Measurements from ENCODE around the gene TFAP2A. TPM values are rescaled to one million over a fixed set of nuclear protein-coding genes. Genes with fewer than 3 reads are reported as not detected.

The TFAP2A gene
- total RNA-seq, 2 experiments from 2014 or later: not detected

DNA sequence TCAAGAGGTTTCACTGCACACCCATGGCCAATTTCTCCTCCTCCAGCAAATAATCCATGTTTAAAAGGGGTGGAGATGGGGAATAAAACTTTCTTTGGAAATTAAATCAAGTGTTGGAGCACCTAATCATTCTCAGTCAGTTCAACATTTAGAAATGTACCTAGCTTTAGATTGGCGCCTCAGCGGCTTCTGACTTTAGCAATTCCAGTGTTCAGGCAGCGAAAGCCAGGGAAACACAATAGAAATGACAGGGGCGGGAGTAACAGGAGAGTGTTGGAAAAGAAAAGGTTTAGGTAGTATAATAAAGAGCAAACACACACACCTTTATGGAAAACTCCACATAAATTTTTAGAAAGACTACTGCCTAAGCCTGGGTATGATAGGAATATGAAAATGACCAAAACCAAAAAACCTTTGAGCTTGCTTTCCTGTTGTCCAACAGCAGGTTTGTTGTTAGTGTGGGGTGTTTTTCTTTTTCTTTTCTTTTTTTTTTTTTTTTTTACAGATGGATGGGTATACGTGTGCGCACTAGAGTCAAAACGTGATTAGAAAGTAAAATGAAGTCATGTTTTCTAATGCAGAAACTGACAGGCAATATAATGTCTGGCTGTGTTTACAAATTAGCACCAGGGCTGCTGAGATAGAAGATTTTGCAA, 7.7 kb downstream of the TFAP2A start:
- peaks cover 30% of the 10 kb centered on the region for H3K36me3 Mint-ChIP-seq (ENCODE audit: low read depth)
- CTCF ChIA-PET: interaction anchor here (0.6 to 1.0 kb wide), 2 partner anchors 11 to 323 kb away, joined by 3 read pairs; no protein-coding TSS in a partner anchor
- no peak overlapping the region for H3K4me3 Mint-ChIP-seq
- H3K27me3 Mint-ChIP-seq: peaks cover 81% of the 10 kb centered on the region
- POLR2A ChIA-PET: no interaction called here
- H3K9me3 Mint-ChIP-seq: peaks cover 18% of the 10 kb centered on the region
- H3K27ac Mint-ChIP-seq: no peak overlapping the region
- H3K4me1 Mint-ChIP-seq: peaks cover 28% of the 10 kb centered on the region
- no peak for DNase-seq

GRCh38 chr6:10406556-10406955, 8.3 kb downstream of the TFAP2A start:
- H3K9me3 Mint-ChIP-seq: peaks cover 24% of the 10 kb centered on the region
- POLR2A ChIA-PET: no interaction called here
- peaks cover 24% of the 10 kb centered on the region for H3K36me3 Mint-ChIP-seq (ENCODE audit: low read depth)

DNA sequence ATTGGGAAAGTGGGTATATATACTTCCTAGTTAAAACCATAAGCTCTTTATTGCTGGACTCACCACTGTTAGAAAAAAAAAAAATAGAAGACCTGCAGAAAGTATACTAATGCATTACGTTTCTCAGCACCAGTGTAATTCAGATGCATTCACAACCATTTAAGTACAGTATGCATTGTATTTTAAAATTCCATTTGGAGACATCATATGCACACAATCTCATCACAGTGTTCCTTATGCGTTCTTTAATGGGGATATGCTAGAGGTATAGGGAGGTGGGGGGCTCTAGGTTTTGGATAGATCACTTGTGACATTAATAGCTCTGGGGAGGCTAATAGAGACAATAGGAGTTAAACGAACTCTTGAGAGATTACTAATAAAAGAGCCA, 9.4 kb downstream of the TFAP2A start:
- H3K27me3 Mint-ChIP-seq: peaks cover 80% of the 10 kb centered on the region
- no peak for DNase-seq
- H3K9me3 Mint-ChIP-seq: peaks cover 26% of the 10 kb centered on the region
- POLR2A ChIA-PET: no interaction called here
- H3K36me3 Mint-ChIP-seq (ENCODE audit: low read depth): peaks cover 16% of the 10 kb centered on the region
- peaks cover 19% of the 10 kb centered on the region for H3K4me1 Mint-ChIP-seq
- CTCF ChIA-PET: interaction anchor here (1.0 kb wide), 1 partner anchor 10 kb away, joined by 8 read pairs; the partner anchor contains the start of gene TFAP2A
- H3K4me3 Mint-ChIP-seq: peak overlapping the region; percentile 73
- H3K27ac Mint-ChIP-seq: peak overlapping the region; percentile 50

More at GRCh38 chr6:10406556-10406955, 8.3 kb downstream of the TFAP2A start:
- H3K27ac Mint-ChIP-seq: no peak overlapping the region
- CTCF ChIA-PET: interaction anchor here (1.0 kb wide), 1 partner anchor 11 kb away, joined by 3 read pairs; no protein-coding TSS in a partner anchor
- H3K4me1 Mint-ChIP-seq: peaks cover 22% of the 10 kb centered on the region
- peaks cover 81% of the 10 kb centered on the region for H3K27me3 Mint-ChIP-seq
- no peak for DNase-seq
- no peak overlapping the region for H3K4me3 Mint-ChIP-seq

DNA sequence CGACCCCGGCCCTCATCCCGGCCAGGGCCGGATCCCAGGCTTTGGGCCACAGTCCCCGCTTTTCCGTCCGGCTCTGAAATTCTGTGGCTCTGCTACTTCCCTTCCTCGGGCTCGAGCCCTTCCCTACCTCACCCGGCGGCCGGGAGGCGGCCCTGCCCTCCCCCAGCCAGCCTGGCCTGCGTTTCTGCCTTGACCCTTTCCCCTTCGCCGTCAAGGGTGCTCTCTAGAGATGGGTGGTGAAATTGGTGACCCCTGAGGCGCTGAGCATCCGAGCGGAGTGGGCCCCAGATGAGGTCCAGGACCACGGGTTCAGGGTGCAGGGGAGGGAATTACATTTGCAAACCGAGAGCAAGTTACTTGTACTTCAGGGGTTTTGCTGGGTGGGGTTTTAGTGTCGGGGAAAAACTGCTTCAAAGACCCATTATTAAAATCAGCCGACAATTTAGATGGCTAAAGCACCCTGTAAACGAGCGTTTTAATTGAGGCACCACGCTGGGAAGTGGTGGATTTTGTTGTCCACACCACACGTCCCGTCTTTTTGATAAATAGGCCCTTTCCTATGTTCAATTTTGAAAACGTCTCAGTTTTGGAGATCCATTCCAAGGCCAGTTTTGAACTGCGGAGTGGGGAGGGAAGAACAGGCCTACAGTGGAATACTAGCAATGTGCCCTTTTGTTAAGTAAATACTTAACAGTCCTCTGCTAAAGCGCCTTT, 9.9 kb downstream of the TFAP2A start:
- Mint-ChIP-seq H3K4me1 (peaks cover 17% of the 10 kb centered on the region), H3K4me3 (peak overlapping the region; percentile 73), H3K9me3 (peaks cover 26% of the 10 kb centered on the region), H3K27ac (peak overlapping the region; percentile 90), H3K27me3 (peaks cover 79% of the 10 kb centered on the region), H3K36me3 (ENCODE audit: low read depth) (peaks cover 13% of the 10 kb centered on the region)
- ChIA-PET CTCF (interaction anchor here (1.0 kb wide), 1 partner anchor 10 kb away, joined by 8 read pairs; the partner anchor contains the start of gene TFAP2A), POLR2A (no interaction called here)
- DNase-seq: no peak

DNA sequence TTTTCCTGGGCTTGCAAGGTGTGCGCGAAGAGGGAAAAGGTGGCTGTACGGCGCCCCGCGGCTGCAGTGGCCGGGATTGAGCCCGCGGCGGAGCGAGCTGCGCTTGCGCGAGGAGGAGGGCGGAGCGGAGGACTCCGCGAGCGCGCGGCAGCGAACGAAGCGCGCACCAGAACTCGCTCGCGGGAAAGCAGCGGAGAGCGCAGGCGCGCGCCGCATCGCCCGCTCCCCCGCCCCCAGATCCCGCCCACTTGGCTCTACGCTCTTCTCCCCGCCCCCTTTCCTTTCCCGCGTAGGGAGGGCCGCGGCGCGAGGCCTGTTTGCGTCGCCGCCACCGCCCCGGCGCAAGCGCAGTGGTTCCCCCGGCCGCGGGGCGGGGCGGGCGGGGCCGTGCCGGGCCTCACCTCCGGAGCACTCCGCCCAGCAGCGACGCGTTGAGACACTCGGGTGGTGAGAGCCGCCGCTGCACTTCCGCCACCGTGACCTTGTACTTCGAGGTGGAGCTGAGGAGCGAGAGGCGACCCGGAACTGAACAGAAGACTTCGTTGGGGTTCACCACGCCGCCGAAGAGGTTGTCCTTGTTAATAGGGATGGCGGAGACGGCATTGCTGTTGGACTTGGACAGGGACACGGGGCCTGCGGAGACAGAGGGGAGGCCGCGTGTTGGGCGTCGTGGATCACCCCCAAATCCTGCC, 10.6 kb downstream of the TFAP2A start:
- Mint-ChIP-seq H3K27ac (peak overlapping the region; percentile 90), H3K36me3 (ENCODE audit: low read depth) (peaks cover 11% of the 10 kb centered on the region), H3K4me3 (peak overlapping the region; percentile 76), H3K4me1 (peaks cover 17% of the 10 kb centered on the region), H3K27me3 (peaks cover 77% of the 10 kb centered on the region), H3K9me3 (peaks cover 23% of the 10 kb centered on the region)
- peak; percentile 90 for DNase-seq
- CTCF ChIA-PET: interaction anchor here (0.6 kb wide), 1 partner anchor 10 kb away, joined by 3 read pairs; the partner anchor contains the start of gene TFAP2A
- POLR2A ChIA-PET: no interaction called here

DNA sequence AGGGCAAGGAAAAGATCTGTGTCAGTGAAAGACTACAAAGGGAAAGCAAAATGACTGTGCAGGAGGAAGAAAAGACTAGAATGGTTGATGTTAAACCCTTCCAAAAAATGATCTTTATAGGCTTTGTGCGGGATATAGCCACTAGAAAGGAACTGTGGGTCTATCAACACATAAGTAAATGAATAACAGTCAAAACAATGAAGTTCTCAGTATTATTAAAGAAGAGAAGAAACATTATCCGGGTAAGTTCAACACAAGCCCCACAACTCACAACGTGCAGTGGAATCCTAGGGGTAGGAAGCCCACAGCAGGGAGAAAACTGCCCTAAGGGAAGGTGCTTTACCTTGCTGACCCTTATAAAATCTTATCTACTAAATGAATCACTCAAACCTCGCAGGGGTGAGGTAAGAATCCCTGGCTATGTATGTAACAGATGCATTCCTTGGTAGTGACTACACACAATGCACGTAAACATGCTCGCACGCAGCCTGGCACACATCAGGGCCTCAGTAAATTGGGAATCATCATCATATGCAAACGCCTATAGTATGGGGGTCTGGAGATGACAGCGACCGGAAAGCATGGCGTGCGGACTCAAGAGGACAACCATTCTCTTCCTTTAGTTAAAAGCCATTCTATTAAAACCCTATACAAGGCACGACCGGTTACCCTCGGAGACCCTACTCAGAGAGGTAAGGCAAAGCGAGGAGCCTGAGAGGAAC, 11.3 kb downstream of the TFAP2A start:
- H3K27ac Mint-ChIP-seq: peak overlapping the region; percentile 86
- no peak for DNase-seq
- ChIA-PET POLR2A (no interaction called here), CTCF (no interaction called here)
- peaks cover 17% of the 10 kb centered on the region for H3K4me1 Mint-ChIP-seq
- H3K27me3 Mint-ChIP-seq: peaks cover 77% of the 10 kb centered on the region
- H3K4me3 Mint-ChIP-seq: peak overlapping the region; percentile 76
- H3K9me3 Mint-ChIP-seq: peaks cover 23% of the 10 kb centered on the region
- H3K36me3 Mint-ChIP-seq (ENCODE audit: low read depth): peaks cover 11% of the 10 kb centered on the region

GRCh38 chr6:10402648-10403311, 12.1 kb downstream of the TFAP2A start:
- peak overlapping the region; percentile 76 for H3K4me3 Mint-ChIP-seq
- peaks cover 12% of the 10 kb centered on the region for H3K36me3 Mint-ChIP-seq (ENCODE audit: low read depth)
- peaks cover 22% of the 10 kb centered on the region for H3K9me3 Mint-ChIP-seq
- CTCF ChIA-PET: interaction anchor here (1.2 kb wide), 1 partner anchor 27 kb away, joined by 3 read pairs; no protein-coding TSS in a partner anchor
- peaks cover 17% of the 10 kb centered on the region for H3K4me1 Mint-ChIP-seq
- POLR2A ChIA-PET: no interaction called here
- DNase-seq: no peak
- H3K27me3 Mint-ChIP-seq: peaks cover 78% of the 10 kb centered on the region
- H3K27ac Mint-ChIP-seq: no peak overlapping the region

GRCh38 chr6:10401632-10402223, 13.1 kb downstream of the TFAP2A start:
- peaks cover 12% of the 10 kb centered on the region for H3K36me3 Mint-ChIP-seq (ENCODE audit: low read depth)
- no peak overlapping the region for H3K27ac Mint-ChIP-seq
- peaks cover 77% of the 10 kb centered on the region for H3K27me3 Mint-ChIP-seq
- ChIA-PET CTCF (interaction anchor here (1.2 to 1.5 kb wide), 2 partner anchors 24 to 28 kb away, joined by 3 read pairs; no protein-coding TSS in a partner anchor), POLR2A (no interaction called here)
- H3K9me3 Mint-ChIP-seq: peaks cover 19% of the 10 kb centered on the region
- no peak for DNase-seq
- H3K4me1 Mint-ChIP-seq: peaks cover 17% of the 10 kb centered on the region
- no peak overlapping the region for H3K4me3 Mint-ChIP-seq

GRCh38 chr6:10401004-10401536, 13.8 kb downstream of the TFAP2A start:
- POLR2A ChIA-PET: no interaction called here
- CTCF ChIA-PET: interaction anchor here (1.5 kb wide), 1 partner anchor 24 kb away, joined by 3 read pairs; no protein-coding TSS in a partner anchor

GRCh38 chr6:10400330-10400729, 14.5 kb downstream of the TFAP2A start:
- ChIA-PET POLR2A (no interaction called here), CTCF (interaction anchor here (1.1 to 1.5 kb wide), 2 partner anchors 17 to 23 kb away, joined by 3 read pairs; no protein-coding TSS in a partner anchor)
- no peak for DNase-seq
- Mint-ChIP-seq H3K4me1 (peaks cover 17% of the 10 kb centered on the region), H3K27me3 (peaks cover 76% of the 10 kb centered on the region), H3K36me3 (ENCODE audit: low read depth) (peaks cover 9% of the 10 kb centered on the region), H3K4me3 (no peak overlapping the region), H3K27ac (no peak overlapping the region), H3K9me3 (peaks cover 14% of the 10 kb centered on the region)

More at GRCh38 chr6:10401004-10401536, 13.8 kb downstream of the TFAP2A start:
- Mint-ChIP-seq H3K36me3 (ENCODE audit: low read depth) (peaks cover 12% of the 10 kb centered on the region), H3K27me3 (peaks cover 76% of the 10 kb centered on the region), H3K9me3 (peaks cover 19% of the 10 kb centered on the region), H3K27ac (no peak overlapping the region), H3K4me3 (no peak overlapping the region), H3K4me1 (peaks cover 17% of the 10 kb centered on the region)
- no peak for DNase-seq

DNA sequence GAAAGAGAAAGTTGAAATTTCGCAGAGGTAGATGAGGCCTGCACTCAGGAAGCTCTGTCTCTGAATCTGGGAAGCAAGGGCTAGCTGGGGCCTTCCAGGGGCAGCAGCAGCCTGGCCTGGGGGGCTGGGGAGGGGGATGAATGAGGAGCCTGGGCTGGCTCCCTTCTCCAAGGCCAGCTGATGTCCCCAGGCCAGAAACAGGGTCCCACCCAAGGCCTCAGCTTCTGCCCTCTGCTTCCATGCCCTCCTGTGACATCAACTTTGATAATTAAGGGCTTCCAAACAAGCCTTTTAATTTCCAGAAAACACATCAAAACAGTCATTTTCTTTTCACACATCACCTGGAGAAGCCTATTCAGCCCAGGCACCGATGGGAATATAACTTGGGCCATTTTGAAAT, 15.4 kb downstream of the TFAP2A start:
- H3K9me3 Mint-ChIP-seq: peaks cover 14% of the 10 kb centered on the region
- H3K27me3 Mint-ChIP-seq: peaks cover 80% of the 10 kb centered on the region
- CTCF ChIA-PET: interaction anchor here (1.1 kb wide), 1 partner anchor 17 kb away, joined by 3 read pairs; no protein-coding TSS in a partner anchor
- H3K4me3 Mint-ChIP-seq: no peak overlapping the region
- no peak overlapping the region for H3K27ac Mint-ChIP-seq
- POLR2A ChIA-PET: no interaction called here
- peaks cover 2% of the 10 kb centered on the region for H3K36me3 Mint-ChIP-seq (ENCODE audit: low read depth)
- H3K4me1 Mint-ChIP-seq: peaks cover 15% of the 10 kb centered on the region
- DNase-seq: no peak

Data from activated CD4-positive, alpha-beta T cell treated with anti-CD3 and anti-CD28 coated beads, Interleukin-2, amount 10 ng/mL, durations not matched to agents 7 days and 5 days (primary cell).